Smooth muscle cell (in vitro differentiated cells): ENCODE results near the gene LCLAT1. TPM values are rescaled to one million over a fixed set of nuclear protein-coding genes. Genes with fewer than 3 reads are reported as not detected.
A peak's percentile ranks its signal among the peaks of the same experiment; 100 is the strongest.

ENCODE experiments used
- DNase-seq: peaks from one replicate; lab custom pipeline; 2025; ENCODE audit not compliant: unreplicated experiment; lab: John Stamatoyannopoulos, UW
- H2AFZ ChIP-seq: fragments of 200-600 bp; sonication (generic); 2 replicates; pipeline ENCODE4 v1.6.0; 2016; ENCODE audit warnings: antibody characterized with exemption, low read depth, mild to moderate bottlenecking
- H3F3A ChIP-seq: fragments of 200-600 bp; sonication (generic); 2 replicates; pipeline ENCODE4 v1.6.0; 2017; ENCODE audit warnings: antibody characterized with exemption, low read depth
- H3K27ac ChIP-seq: fragments of 200-600 bp; sonication (generic); 2 replicates; pipeline ENCODE4 v1.5.1; 2016; ENCODE audit warnings: low read depth, mild to moderate bottlenecking
- H3K27me3 ChIP-seq: fragments of 200-600 bp; sonication (generic); 2 replicates; pipeline ENCODE4 v1.6.1; 2016; ENCODE audit warnings: low read depth, mild to moderate bottlenecking
- H3K36me3 ChIP-seq: fragments of 200-600 bp; sonication (generic); 2 replicates; pipeline ENCODE4 v1.5.1; 2016; ENCODE audit warnings: low read depth
- H3K4me1 ChIP-seq: fragments of 200-600 bp; sonication (generic); 2 replicates; pipeline ENCODE4 v1.5.1; 2016; ENCODE audit warnings: low read depth
- H3K4me2 ChIP-seq: fragments of 200-600 bp; sonication (generic); 2 replicates; pipeline ENCODE4 v1.6.0; 2016; ENCODE audit warnings: mild to moderate bottlenecking
- H3K4me3 ChIP-seq: fragments of 200-600 bp; sonication (generic); 2 replicates; pipeline ENCODE4 v1.5.1; 2016; ENCODE audit warnings: mild to moderate bottlenecking
- H3K79me2 ChIP-seq: fragments of 200-600 bp; sonication (generic); 2 replicates; pipeline ENCODE4 v1.6.0; 2016; ENCODE audit warnings: low read depth, mild to moderate bottlenecking
- H3K9ac ChIP-seq: fragments of 200-600 bp; sonication (generic); 2 replicates; pipeline ENCODE4 v1.6.0; 2016; ENCODE audit warnings: low read depth
- H3K9me3 ChIP-seq: fragments of 200-600 bp; sonication (generic); replicated peaks from 2 replicates; pipeline ENCODE4 v1.5.1; 2016; ENCODE audit warnings: low read depth
- H4K20me1 ChIP-seq: fragments of 200-600 bp; sonication (generic); 2 replicates; pipeline ENCODE4 v1.6.0; 2016; ENCODE audit warnings: low read depth
- WGBS: methylation state at CpG from one replicate; pipeline ENCODE4 v1.1.7; 2016; ENCODE audit warnings: low lambda C conversion rate; 5-methylcytosine and 5-hydroxymethylcytosine counted together
- polyA plus RNA-seq: library from polyadenylated mRNA; unstranded; fragments of >200 nt; fragmentation: Nextera tagmentation; extraction: Ambion mirVana; gene quantifications from 2 replicates; pipeline ENCODE4 v1.2.1, GENCODE V29; 2016
- total RNA-seq: library from RNA; depleted of rRNA; stranded (reverse); fragments of >200 nt; gene quantifications from 2 replicates; pipeline ENCODE4 v1.2.3, GENCODE V29; 2014
- TF ChIP-seq, protein P1 (sequence below): fragments of 200-600 bp; sonication (generic); IDR thresholded peaks from 2 replicates; pipeline ENCODE4 v1.5.1; 2017; ENCODE audit warnings: borderline replicate concordance, mild to moderate bottlenecking, antibody characterized with exemption; ENCODE audit not compliant: insufficient read depth, poor library complexity, severe bottlenecking

LCLAT1 gene
- total and polyA plus RNA-seq, 2 experiments from 2014 or later, result 2.6 to 11.7 TPM

DNA sequence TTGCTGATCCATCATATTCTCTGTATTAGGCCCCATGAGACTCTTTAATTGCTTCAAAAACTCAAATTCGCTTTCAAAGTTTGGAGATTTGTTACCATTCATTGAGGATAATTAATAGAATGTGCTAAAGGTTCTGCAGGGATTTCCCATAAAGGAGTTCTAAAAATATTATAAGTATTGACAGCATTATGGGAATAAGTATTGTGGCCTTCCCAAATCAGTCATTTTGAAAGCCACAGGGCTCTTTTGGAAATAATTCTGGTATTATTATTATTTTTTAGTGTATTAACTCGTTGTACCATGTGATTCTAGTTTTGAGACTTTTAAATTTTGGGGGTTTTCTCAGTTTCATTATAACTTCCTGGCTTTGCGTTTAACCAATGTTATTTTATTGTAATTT, 37.1 kb downstream of the LCLAT1 start:
- DNase-seq, result no peak
- peaks cover 17% of the 10 kb centered on the region for H3K79me2 ChIP-seq
- no peaks in the 10 kb centered on the region for H3F3A ChIP-seq
- no peak overlapping the region for H3K9ac ChIP-seq
- H3K27me3 ChIP-seq, result no peaks in the 10 kb centered on the region
- H2AFZ ChIP-seq, result no peak overlapping the region
- H3K4me2 ChIP-seq, result no peak overlapping the region
- no peaks in the 10 kb centered on the region for H3K36me3 ChIP-seq
- no peaks in the 10 kb centered on the region for H3K4me1 ChIP-seq
- WGBS, result 98% methylated on average over 3 of the region's 3 CpGs
- no peaks in the 10 kb centered on the region for H4K20me1 ChIP-seq
- TF ChIP-seq, protein P1, sequence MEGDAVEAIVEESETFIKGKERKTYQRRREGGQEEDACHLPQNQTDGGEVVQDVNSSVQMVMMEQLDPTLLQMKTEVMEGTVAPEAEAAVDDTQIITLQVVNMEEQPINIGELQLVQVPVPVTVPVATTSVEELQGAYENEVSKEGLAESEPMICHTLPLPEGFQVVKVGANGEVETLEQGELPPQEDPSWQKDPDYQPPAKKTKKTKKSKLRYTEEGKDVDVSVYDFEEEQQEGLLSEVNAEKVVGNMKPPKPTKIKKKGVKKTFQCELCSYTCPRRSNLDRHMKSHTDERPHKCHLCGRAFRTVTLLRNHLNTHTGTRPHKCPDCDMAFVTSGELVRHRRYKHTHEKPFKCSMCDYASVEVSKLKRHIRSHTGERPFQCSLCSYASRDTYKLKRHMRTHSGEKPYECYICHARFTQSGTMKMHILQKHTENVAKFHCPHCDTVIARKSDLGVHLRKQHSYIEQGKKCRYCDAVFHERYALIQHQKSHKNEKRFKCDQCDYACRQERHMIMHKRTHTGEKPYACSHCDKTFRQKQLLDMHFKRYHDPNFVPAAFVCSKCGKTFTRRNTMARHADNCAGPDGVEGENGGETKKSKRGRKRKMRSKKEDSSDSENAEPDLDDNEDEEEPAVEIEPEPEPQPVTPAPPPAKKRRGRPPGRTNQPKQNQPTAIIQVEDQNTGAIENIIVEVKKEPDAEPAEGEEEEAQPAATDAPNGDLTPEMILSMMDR, result no peak
- H3K9me3 ChIP-seq, result no peaks in the 10 kb centered on the region
- H3K4me3 ChIP-seq, result no peak overlapping the region
- H3K27ac ChIP-seq, result no peak overlapping the region

DNA sequence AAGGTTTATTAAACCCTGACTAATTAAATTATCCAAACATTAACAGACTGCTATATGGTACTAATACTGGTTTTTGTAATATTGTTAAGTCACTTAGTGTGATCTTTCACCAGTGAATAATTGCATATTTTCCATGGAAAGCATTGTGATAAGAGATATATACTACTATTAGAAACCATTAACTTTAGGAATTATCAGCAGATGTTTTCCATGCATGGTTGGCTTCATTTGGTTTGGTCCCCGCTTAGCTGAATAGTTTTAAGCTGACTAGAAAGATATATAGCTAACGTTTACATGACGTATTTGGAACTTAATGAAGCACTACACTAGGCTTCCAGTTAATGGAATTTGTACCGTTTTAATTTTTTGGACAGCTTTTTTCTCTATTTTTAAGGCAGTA, 37.9 kb downstream of the LCLAT1 start:
- no peak overlapping the region for H3K4me3 ChIP-seq
- H3K27ac ChIP-seq, result no peak overlapping the region
- H3F3A ChIP-seq, result no peaks in the 10 kb centered on the region
- H2AFZ ChIP-seq, result no peak overlapping the region
- H3K9ac ChIP-seq, result no peak overlapping the region
- H3K4me2 ChIP-seq, result peak overlapping the region; percentile 18
- H4K20me1 ChIP-seq, result no peaks in the 10 kb centered on the region
- TF ChIP-seq, protein P1, result no peak
- no peaks in the 10 kb centered on the region for H3K36me3 ChIP-seq
- peaks cover 17% of the 10 kb centered on the region for H3K79me2 ChIP-seq
- H3K4me1 ChIP-seq, result no peaks in the 10 kb centered on the region
- WGBS, result 58% methylated on average over 4 of the region's 4 CpGs
- no peaks in the 10 kb centered on the region for H3K9me3 ChIP-seq
- DNase-seq, result no peak
- H3K27me3 ChIP-seq, result no peaks in the 10 kb centered on the region

DNA sequence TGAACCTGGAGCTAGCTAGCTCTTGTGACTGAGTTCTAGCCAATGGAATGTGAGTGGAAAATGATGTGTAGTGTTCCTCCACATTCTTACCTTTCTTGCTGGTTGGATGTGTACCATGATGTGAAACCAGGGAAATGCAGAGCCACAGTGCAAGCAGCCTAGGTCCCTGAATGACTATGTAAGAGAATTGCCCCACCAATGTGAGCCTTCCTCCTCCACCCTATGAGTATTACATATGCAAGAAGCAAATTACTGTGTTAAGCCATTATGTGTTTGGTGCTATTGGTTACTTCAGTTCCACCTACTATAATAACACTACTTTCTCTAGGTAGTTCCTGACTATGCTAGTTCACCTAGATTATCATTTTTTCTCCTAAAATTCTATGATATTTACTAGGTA, 39.6 kb downstream of the LCLAT1 start:
- Histone ChIP-seq H3F3A (no peaks in the 10 kb centered on the region), H3K27ac (no peak overlapping the region)

DNA sequence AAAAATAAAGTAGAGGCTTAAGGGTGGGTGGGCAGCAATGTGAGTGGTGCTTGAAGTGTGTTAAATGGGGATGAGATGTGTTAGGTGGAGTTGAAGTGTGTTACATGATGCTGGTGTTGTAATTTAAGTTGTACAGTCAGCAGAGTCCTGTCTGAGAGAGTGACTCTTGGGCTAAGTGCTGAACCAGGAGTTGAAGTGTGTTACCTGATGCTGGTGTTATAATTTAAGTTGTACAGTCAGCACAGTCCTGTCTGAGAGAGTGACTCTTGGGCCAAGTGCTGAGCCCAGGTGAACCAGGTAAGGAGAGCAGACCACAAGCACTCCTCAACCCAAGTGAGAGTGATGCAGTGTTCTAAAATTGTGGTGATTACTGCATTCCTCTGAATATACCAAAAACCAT, 40.6 kb downstream of the LCLAT1 start:
- Histone ChIP-seq H3K79me2 (peaks cover 26% of the 10 kb centered on the region), H3K27me3 (no peaks in the 10 kb centered on the region), H3K27ac (no peak overlapping the region), H3K4me1 (no peaks in the 10 kb centered on the region), H3K4me3 (no peak overlapping the region), H3K9me3 (no peaks in the 10 kb centered on the region), H3F3A (no peaks in the 10 kb centered on the region), H4K20me1 (no peaks in the 10 kb centered on the region), H3K36me3 (no peaks in the 10 kb centered on the region), H3K9ac (no peak overlapping the region), H2AFZ (no peak overlapping the region), H3K4me2 (no peak overlapping the region)
- DNase-seq, result no peak
- TF ChIP-seq, protein P1, result no peak

More for the DNA sequence above, 39.6 kb downstream of the LCLAT1 start:
- Histone ChIP-seq H3K27me3 (no peaks in the 10 kb centered on the region), H3K9me3 (no peaks in the 10 kb centered on the region), H2AFZ (no peak overlapping the region), H3K4me3 (no peak overlapping the region), H3K36me3 (no peaks in the 10 kb centered on the region), H3K4me2 (no peak overlapping the region), H4K20me1 (no peaks in the 10 kb centered on the region), H3K4me1 (no peaks in the 10 kb centered on the region), H3K79me2 (peaks cover 20% of the 10 kb centered on the region), H3K9ac (no peak overlapping the region)
- DNase-seq, result no peak
- TF ChIP-seq, protein P1, result no peak
